Gastroesophageal sphincter (tissue), 3 donors: ENCODE measurements around the gene MGLL.

Source experiments
- POLR2A ChIP-seq, 2 donors: fragments of 450-650 bp; IDR thresholded peaks; one replicate each; pipeline ENCODE4 v1.6.1; 2017; ENCODE audit warnings: antibody characterized with exemption in 2 of 2, mild to moderate bottlenecking in 2 of 2, moderate library complexity in 1 of 2
- POLR2AphosphoS5 ChIP-seq: sonication (generic); formaldehyde crosslinking; IDR thresholded peaks from one replicate; pipeline ENCODE4 v1.6.1; 2017; ENCODE audit warnings: antibody characterized with exemption
- TF ChIP-seq, protein P1 (sequence below), 4 experiments: fragments of 200-600 bp in 2 of 4; fragments of 450-650 bp in 2 of 4; sonication (generic) in 1 of 4; IDR thresholded peaks; one replicate each; pipeline ENCODE4 v1.5.1; 2017 to 2019; ENCODE audit warnings: antibody characterized with exemption in 4 of 4, mild to moderate bottlenecking in 2 of 4, moderate library complexity in 2 of 4

DNA sequence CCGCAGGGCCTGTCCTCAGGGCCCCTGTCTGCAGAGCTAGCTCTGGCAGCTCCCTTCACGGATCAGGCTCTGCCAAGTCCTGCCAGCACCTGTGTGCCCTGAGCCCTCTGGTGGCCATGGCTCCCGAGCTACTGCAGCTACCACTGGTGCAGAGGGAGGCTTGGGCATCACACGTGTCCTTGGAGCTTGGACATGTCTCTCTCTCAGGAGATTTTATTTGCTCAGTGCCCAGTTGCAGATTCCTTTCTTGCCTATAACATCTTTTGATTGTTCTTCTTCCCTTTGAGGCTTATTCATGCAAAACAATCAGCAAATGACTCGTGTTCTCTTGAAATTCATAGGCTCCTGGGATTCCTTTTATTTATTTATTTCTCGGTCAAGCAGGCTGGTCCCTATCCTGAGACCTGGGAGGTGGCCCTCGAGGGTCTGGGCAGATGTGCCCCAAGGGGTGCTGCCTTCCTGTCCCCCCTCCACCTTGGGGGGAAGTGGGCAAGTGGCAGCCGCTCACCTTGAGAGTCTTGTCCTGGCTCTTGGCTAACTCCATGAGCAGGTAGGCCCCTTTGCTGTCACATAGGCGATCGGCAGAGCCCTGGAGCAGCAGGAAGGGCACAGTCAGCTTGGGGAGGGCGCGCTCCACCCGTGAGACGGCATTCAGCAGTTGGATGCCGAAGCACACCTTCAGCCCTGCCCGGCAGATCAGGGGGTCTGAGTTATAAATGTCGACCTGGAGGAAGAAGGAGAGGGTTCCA, 127.7 kb downstream of the MGLL start:
- TF ChIP-seq POLR2A (IDR thresholded peaks at IDR 0.05) (no peak), POLR2AphosphoS5 (no peak)
- TF ChIP-seq, protein P1, sequence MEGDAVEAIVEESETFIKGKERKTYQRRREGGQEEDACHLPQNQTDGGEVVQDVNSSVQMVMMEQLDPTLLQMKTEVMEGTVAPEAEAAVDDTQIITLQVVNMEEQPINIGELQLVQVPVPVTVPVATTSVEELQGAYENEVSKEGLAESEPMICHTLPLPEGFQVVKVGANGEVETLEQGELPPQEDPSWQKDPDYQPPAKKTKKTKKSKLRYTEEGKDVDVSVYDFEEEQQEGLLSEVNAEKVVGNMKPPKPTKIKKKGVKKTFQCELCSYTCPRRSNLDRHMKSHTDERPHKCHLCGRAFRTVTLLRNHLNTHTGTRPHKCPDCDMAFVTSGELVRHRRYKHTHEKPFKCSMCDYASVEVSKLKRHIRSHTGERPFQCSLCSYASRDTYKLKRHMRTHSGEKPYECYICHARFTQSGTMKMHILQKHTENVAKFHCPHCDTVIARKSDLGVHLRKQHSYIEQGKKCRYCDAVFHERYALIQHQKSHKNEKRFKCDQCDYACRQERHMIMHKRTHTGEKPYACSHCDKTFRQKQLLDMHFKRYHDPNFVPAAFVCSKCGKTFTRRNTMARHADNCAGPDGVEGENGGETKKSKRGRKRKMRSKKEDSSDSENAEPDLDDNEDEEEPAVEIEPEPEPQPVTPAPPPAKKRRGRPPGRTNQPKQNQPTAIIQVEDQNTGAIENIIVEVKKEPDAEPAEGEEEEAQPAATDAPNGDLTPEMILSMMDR (IDR thresholded peaks at IDR 0.05) = peak in 3 of 4 experiments; percentile 28 to 41 (median 29)
